Stimulated activated CD4-positive, alpha-beta T cell treated with anti-CD3 and anti-CD28 coated beads, Interleukin-15, amount 100 ng/mL, for 24 hours (primary cell): ENCODE data around the gene MYH14.
"Not testable (repeated sequence)": the region's sequence is repeated elsewhere in the genome, so short reads cannot be mapped to it uniquely, and the experiment has no call there.

Experiments
- DNase-seq: peaks from one replicate; pipeline ENCODE4 v3.0.0-alpha.2; 2020

Gene MYH14

DNA sequence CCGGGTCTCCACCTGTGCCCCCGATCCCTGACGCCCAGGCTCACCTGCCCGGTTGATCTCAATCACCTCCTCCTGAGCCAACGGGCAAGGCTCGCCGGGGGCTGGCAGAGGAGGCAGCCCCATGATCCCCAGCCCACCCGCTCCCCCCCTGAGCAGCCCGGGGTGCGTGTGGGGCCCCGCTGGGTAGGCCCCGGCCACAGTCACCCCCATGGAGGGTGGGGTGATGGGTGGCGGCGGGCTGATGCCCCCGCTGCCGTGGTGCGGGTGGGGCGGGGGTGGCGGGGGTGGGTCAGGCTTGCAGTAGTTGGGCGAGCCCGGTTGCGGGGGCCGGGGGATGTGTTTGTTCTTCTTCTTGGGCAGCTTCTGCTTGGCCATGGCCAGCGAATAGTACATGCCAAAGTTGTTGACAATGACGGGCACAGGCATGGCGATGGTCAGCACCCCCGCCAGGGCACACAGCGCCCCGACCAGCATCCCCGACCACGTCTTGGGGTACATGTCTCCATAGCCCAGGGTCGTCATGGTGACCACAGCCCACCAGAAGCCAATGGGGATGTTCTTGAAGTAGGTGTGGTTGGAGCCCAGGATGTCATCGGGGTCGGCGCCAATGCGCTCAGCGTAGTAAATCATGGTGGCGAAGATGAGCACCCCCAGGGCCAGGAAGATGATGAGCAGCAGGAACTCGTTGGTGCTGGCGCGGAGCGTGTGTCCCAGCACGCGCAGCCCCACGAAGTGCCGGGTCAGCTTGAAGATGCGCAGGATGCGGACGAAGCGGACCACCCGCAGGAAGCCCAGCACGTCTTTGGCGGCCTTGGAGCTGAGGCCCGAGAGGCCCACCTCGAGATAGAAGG is 119.7 kb downstream of the MYH14 start:
- DNase-seq: no peak

DNA sequence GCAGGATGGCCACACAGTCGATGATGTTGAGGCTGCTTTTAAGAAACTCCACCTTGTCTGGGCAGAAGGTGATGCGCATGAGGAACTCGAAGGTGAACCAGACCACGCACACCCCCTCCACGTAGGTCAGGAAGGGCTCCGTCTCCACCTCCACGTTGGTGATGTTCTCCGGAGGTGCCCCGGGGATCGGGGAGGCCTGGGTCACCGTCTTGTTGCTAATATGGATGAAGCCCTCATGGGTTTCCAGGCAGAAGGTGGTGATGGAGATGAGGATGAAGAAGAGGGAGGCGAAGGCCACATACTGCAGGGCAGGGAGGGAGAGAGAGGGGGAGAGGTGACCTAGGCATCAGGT is 120.3 kb downstream of the MYH14 start:
- DNase-seq: no peak

DNA sequence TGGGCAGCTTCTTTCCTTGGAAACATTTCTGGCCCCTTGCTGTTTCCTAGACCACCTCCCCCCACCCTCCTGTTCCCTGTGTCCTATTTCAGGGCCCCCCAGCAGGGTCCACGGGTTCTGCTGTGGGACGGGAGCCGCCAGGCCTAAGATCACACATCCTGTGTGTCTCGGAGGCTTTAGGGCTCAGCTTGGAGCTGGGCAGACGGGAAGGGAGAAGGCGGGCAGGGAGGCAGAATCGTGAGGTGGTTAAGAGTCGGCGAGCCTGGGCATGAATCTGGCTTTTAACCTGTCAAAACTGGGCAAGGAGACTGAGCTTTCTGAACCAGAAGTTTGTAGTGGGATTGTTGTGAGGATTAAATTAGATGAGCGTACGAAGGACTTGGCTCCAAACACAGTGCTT is 120.9 kb downstream of the MYH14 start:
- no peak for DNase-seq

GRCh38 chr19:50325310-50326100 is 122.1 kb downstream of the MYH14 start:
- peak; percentile 85 for DNase-seq

DNA sequence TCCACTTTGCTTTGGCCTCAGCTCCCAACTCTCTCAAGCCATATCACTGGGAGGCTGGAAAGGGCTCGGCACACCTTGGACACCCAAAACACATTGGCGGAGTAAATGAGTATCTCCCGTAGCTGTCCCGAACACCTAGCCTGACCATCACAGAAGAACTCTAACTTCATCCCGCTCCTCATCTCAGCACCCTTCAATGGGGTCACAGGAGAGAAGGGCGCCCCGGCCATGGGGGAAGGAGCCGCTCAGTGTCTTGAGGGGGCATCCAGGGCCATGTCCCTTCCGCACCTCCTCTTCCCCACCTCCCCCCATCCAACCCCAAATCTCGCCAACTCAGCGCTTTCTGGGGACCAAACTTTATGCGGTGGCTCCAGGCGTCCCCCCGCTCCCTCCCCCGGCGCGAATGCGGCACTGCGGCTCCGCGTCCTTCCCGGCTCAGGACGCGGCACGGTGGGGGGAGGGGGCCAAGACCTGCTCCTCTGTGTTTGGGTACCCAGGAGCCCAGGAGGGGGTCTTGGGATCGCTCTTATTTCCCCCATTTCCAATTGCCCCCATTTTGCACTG is 122.8 kb downstream of the MYH14 start:
- DNase-seq: no peak

- no peak for DNase-seq
Measured at GRCh38 chr19:50327013-50327412, 123.6 kb downstream of the MYH14 start.

- DNase-seq: no peak
Measured at GRCh38 chr19:50327461-50328223, 124.2 kb downstream of the MYH14 start.

- DNase-seq: peak; percentile 74
Measured at GRCh38 chr19:50328224-50328872, 124.9 kb downstream of the MYH14 start.

- DNase-seq: no peak
Measured at GRCh38 chr19:50328873-50329145, 125.4 kb downstream of the MYH14 start.

DNA sequence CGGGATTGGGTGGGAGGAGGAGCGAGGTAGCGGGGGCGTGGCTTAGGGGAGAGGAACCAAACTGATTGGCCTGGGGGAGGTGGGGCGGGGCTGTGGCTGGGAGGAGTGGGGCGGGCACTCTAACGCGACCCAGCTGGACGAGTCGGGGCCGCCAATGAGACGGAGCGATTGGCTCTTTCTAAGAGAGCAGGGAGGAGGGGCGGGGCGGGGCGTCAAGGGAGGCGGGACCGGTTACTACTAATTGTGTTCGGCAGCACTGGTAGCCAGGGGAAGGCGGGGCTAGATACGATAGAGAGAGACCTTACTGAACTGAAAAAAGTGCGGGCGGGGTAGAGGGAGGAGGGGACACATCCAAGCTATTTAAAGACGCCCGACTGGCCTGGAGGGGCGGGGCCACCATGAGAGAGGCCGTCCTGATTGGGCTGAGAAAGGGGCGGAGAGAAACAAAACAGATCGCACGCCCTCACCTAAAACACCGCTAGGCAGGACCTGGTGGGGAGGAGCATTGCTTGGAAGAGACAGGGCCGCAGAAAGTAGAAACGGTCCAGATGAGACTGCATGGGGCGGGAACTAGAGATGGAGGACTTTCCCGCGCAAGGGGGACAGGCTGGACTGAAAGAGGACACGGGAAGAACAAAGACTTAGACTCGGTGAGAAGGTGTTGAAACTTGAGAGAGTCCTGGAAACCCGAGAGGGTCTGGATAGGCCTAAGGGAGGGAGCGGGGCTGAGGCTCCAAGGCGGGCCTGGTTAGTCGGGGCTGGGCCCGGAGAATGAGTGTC is 125.9 kb downstream of the MYH14 start, which contains the start of gene KCNC3:
Gene KCNC3, minus strand, starts transcription at position 232 of the 780 bp plus-strand sequence. CDS start 295 bp downstream, outside the sequence.
- peak; percentile 99 for DNase-seq

GRCh38 chr19:50329926-50330294 is 126.5 kb downstream of the MYH14 start:
- not testable (repeated sequence) for DNase-seq

DNA sequence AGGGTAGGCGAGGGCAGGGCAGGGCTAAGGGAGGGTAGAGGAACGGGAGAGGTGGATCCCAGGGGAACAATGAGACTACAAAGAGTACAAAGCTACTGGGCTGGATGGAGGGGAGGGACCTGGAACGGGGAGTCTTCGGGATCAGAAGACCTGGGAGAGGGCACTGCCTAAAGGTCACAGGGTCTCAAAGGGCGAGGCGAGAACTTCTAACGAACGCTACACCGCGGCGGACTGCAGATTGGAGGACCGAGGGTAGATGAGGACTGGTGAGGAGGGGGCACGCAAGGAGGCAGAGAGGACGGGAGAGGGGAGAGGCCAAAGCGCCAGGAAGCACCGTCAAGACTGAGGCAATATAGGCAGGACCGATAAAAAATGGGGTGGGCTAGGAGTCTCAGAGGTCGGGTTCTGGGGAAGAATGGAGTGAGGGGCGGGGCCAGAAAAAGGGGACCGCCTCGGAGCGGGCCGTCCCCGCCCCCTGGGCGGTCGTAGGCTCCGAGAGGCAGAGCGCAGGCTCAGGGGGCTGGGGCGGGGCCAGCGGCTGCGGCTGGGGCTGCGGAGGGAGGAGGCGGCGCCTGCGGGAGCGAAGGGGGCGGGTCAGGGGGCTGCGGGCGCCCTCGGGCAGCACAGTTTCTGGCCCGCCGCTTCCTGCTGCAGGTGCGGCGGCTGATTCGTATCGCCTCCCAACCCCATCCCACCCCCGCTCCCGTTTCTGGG is 127.1 kb downstream of the MYH14 start:
- peak; percentile 92 for DNase-seq

GRCh38 chr19:50331221-50331993 is 128.0 kb downstream of the MYH14 start:
- DNase-seq: no peak

GRCh38 chr19:50331994-50332243 is 128.5 kb downstream of the MYH14 start:
- DNase-seq: no peak

DNA sequence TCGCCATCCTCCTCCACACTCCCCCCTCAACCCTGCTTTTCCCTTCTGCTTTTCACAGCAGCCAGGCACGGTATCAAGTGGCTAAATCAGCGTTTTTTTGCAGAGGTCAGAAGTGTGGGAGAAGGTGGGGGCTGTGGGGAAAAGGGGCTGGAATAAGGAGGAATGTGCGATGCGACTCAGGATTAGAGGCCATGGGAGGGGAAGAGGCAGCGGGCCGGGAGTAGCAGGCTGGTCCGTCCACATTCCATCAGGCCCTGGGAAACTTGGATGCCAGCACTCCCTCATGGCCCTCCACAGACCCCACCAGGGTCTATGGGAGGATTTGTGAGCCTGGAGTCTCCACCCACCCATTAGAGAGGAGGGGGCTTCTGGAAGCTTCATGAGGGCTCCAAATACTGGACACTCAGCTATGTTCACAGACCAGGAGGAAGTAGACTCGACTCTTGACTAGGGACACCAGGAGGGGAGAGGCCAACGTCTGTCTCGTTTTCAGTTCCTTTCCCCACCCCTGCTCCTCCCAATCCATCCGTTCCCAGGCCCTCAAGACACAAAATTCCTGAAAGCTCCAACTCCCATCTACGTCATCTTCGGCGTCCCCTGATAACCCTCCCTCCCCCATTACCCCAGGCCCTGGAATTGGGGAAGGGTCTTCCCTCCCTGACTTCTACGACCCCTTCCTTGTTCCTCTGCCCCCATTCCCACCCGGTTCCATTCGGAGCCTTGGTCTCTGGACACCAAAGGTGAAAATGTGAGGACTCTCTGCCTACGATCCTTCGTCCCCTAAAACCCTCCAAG is 129.0 kb downstream of the MYH14 start:
- DNase-seq: no peak

DNA sequence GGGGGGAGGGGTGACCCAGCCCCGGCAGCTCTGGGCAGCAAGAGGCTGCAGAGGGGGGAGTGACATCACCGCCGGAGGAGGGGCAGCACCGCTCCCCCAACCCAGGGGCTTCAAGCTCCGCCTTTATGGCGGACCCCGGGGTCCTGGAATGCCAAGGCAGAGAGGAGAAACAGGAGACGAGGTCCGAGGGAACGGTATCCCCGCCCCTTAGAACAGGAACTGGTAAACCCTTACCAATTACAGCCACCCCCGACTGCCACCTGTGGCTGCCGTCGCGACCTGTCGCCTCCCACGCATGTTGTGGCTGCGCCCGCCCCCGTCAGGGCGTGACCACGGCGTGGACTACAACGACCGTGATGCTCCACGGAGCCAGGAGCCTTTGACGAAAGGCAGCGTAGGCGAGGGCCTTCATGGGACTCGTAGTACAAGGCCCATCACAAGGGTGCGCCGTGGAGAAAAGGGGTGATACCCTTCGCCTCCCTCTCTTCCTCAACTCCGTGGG is 129.9 kb downstream of the MYH14 start:
- peak; percentile 97 for DNase-seq

DNA sequence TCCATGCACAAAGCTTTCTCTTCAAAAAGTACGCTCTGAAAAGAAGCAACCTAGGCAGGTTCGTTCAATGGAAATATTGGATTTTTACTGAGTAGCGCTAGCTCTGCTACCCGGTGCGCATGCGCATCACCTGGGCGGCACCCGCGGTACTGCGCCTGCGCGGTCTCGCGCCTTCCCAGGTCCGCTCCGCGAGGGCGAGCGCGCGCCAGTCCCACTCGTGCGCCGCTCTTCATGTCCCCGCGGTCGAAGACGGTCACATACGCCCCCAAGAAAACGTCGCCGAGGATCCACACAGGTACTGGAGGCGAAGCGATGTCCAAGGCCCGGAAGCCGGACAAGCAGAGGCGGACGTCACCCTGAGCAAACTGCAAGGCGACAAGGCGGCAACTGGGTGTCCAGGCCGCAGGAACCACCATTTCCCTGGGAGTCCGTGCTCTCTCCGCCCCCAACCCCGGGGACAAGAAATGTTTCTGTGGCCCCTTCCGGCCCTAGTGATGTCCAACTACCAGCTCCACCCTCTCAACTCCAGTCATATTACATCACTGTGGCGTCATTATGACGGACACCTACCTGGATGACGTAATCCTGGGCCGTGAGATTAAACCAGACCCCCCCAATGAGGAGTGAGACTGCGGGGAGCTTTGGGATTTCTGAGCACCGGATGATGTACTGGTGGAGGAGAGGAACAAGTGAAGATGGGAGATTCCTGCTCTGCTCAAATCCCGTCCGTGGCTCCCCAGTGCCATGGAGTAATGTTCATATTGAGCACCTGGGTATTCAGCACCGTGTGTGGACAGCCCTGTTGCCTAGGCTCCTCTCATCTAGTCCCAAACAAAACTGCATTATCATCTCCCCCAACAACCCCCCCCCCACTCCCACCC is 130.6 kb downstream of the MYH14 start:
- DNase-seq: peak; percentile 86

- no peak for DNase-seq
Measured at GRCh38 chr19:50334741-50335421, 131.5 kb downstream of the MYH14 start.
